A172 (cell line): ENCODE data around the gene PRKN. TPM values are rescaled to one million over a fixed set of nuclear protein-coding genes. Genes with fewer than 3 reads are reported as not detected.

Source experiments
- DNase-seq: peaks from one replicate; pipeline ENCODE4 v3.0.0-alpha.2; 2015; ENCODE audit warnings: low spot score
- total RNA-seq: library from RNA; depleted of rRNA; stranded (reverse); fragments of >200 nt; shearing (Covaris generic); gene quantifications from 2 replicates; pipeline ENCODE4 v1.2.3, GENCODE V29; 2014

The PRKN gene
- total RNA-seq, 1 experiment from 2014 or later = 0.43 TPM

DNA sequence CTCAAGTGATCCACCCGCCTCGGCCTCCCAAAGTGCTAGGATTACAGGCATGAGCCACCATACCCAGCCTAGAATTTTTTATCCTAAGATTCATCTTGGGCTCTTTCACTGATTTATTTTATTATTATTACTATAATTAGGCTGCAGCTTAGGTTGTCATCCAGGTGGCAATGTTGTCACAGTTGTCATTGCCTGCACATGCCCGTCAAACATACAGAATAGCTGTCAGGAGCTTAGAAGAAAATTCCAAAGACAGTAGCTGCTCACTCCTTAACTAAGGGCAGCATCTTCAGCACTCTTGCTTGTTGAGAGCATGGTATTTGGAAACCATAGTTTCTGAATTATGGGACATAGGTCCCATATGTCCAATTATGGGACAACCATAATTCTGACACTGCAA, 1118.8 kb downstream of the PRKN start:
- DNase-seq = no peak

DNA sequence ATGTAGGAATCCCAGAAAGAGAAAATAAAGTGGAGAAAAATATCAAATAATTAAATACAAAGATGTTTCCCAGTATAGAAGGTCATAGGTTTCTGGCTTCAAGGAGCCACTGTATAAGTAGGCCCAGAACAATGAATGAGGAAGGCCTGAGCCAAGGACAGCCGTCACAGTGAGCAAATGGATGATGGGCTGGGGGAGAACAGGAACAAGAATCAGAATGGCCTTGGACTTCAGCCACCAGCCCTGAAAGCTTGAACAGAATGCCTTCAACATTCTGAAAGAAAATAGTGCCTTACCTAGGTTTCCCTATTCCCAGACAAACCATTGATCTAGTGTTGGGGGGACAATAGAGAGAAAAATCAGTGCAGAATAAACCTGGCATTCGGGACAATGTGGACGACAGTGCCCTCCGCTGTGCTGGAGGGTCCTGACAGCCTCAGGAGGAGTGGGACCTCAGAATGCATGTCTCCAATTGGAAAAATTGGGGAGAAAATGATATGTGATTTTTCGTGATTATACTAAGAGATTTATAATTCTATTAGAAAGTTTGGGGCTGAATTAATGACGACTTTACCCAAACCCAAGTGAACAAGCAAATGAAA, 1119.8 kb downstream of the PRKN start:
- DNase-seq = no peak

DNA sequence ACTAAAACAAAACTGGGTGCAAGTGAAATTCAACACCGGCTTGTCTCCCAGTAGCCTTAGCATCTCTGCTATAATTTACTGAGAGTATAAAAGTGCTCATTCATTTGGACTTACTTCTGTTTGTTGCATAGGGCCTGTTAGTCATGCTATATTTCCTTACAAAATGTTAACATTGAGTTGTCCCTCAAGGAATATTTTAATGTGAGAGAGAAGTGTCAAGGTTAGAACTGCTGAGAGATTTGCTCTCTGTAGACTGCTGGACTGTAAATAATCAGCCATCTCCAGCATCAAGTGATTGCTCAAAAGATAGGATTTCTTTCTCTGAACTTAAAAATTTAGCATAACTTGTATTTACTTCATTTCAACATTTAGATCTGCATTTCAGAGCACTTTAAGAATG, 1125.2 kb downstream of the PRKN start:
- DNase-seq = no peak

DNA sequence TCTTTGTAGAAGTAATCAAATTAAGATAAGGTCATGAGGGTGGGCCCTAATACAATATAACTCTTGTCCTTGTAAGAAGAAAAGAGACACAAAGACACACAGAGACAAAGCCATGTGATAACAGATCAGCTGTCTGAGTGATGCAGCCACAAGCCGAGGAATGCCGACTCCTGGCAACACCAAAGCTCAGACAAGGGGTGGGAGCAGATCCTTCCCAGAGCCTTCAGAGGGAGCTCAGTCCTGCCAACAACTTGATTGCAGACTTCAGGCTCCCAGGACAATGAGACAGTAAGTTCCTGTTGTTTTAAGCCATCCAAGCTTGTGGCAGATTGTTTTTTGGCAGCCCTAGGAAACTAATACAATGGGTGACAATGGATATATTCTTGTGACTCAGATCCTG, 1128.7 kb downstream of the PRKN start:
- DNase-seq = no peak

DNA sequence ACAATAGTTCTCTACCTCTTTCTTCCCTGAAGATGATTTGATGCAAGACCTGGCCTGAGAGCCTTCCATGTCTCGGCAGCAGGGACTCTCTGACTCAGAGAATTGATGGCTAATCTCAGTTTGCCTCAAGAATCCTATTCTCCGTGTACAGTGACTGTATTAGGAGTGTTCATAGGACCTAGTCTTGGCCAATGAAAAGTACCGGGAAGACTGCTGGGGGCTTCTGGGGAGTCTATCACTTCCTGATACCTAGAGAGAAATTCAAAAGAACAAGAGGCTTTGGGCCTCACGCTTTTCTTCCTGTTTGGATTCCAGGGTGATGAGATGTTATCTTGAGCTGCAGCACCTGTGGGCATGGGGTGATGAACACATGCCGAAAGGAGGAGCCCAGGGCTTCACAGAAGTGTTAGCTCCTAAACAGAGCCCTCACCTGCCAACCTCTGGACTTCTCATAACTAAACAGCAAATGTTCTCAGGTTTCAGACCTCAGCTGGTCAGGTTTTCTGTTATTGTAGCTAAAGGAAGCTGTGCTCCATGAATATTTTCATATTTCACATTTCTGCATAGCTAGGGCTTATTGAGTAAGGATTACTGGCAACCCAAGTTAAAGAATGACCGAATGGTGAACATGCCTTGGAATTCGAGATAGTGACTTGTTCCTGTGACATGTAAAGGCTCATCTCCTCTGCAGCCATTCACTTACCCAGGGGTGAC, 1130.6 kb downstream of the PRKN start:
- no peak for DNase-seq

DNA sequence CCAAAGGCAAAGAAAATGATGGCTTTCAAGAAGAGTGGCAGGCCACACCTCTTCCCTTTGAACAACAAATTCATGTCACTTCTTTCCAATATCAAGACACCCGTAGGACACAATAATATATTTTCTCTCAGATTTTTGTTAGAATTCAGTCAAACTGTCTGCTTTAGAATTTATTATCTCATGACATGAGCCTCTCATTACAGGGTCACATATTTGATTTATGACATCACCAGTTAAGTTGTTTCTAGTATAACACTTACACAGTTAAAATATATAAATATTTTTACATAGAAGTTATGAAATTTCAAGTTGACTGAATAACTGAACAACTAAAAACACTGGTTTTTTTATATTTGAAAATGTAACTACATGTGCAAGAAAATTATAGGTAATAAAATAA, 1133.2 kb downstream of the PRKN start:
- DNase-seq = no peak

DNA sequence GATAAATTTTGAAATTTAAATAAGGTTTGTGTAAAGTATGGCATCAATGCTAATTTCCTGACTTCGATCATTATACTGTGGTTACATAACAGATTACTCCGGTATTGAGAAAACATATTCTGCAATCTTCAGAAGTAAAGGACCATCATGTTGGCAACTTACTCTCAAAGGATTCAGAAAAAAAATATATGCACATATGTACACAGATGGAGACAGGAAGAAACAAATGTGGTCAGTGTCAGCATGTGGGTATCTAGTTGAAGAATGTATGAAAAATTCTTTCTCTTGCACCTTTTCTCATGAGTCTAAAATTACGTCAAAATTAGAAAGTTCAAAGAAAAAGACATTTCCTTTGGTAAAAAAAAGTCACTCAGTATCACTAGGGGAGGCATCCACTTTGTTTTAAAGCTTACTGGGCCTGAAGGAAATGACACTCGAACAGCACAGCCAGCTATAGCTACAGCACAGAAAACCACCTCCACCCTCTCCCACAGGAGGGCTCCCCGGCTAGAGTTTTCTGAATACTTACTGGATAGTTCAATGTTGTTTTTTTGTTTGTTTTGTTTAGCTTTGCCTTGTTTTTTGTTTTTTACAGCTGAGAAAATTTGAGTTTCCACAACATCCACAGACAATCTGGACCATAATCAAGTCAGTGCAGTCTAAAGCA, 1136.5 kb downstream of the PRKN start:
- no peak for DNase-seq

DNA sequence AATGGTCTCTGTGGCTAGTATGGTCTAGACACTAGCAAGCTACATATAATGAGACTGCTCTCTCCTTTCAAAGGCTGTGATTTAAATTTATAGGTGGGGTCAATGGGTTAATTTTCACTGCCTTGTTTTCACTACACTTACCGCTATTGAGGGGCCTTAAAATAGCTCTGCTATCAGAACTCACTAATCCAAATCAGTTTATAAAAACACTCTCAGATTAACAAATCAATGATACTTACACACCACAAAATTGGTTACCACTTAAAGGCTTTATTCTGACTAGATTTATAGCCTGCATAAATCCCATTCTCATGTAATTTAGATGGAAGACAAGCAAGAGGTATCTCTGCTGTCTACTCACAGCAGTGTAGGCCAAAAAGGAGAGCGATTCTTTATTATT, 1140.7 kb downstream of the PRKN start:
- DNase-seq = no peak

DNA sequence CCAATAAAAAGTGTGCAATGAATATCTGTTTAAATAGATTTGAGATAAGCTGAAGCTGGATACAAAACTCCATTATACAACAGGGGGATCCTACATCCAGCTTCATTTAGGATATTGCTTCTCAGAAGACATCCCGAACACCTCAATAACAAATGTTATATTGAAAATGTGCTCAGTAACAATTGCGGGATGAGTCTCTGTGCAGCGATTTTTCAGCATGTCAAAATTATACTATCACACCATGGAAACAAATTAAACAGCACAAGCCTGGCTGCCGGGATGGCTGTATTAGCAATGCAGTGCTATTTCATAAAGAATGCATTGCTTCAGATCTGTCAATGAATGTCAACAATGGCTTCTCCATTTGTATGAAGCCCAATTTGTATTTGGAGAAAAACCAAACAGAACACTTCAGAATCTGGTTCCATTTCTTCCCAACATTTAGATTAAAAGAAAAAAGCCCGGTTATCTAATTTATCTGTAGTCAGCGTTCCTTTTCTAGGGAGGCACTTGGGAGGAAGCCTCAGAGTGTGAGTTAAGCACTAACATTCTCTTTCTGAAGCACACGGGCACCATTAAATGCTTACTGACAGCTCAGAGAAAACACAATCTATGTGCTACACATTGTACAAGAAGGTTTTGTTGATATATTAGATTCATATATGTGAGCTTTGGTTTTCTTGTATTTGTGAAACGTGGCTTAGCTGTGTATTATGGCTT, 1142.8 kb downstream of the PRKN start:
- DNase-seq = no peak

DNA sequence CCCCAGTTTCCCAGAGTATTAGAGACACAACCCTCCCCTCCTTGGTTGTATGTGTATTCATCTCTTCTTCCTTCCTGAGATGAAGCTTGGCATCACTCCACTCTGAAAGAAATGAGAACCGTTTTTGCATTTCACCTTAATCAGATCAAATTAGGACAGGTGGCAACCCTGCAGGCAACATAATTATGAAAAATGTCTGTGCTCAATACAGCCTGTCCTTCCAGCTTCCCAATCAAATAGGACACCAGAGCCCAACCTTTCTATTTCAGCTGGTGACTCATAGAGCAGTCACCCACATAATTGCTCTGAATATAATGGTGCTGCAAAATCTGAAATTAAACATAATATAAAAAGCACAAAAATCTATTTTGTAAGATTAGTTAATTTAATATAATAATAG, 1143.5 kb downstream of the PRKN start:
- peak; percentile 39 for DNase-seq

DNA sequence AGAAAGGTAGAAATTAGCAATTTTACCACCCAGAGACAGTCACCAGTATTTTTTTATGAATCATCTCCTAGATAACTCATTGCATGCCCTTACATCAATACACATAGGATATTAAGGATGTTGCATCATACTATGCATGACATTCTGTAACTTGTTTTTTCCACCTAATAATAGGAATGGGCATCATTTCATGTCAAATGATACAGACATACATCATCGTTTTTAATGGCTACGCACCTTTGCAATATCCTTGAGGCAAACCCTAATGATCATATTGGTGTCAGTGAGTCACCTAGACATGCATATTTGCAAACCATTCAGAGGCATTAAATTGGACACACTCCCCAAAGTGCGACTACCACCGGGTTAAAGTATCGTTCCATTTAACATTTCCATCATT, 1144.0 kb downstream of the PRKN start:
- DNase-seq = no peak

DNA sequence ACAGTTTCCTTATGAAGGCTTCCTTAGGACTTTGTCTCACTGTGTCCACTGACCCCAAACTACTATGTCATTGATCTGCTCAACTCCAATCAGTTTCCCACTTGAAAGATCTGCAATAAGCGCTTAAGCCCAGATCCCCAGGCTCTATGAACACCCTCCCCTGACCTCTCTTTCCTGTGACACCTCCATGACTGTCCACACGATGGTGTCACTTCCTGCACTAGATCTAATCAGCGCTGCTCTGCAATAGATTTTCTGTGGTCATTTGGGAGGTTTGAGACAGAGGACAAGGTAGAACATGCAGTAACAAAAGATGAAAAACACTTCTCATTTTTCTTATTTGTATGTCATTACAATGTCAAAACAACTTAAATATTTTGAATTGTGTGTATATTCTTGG, 1149.1 kb downstream of the PRKN start:
- no peak for DNase-seq

DNA sequence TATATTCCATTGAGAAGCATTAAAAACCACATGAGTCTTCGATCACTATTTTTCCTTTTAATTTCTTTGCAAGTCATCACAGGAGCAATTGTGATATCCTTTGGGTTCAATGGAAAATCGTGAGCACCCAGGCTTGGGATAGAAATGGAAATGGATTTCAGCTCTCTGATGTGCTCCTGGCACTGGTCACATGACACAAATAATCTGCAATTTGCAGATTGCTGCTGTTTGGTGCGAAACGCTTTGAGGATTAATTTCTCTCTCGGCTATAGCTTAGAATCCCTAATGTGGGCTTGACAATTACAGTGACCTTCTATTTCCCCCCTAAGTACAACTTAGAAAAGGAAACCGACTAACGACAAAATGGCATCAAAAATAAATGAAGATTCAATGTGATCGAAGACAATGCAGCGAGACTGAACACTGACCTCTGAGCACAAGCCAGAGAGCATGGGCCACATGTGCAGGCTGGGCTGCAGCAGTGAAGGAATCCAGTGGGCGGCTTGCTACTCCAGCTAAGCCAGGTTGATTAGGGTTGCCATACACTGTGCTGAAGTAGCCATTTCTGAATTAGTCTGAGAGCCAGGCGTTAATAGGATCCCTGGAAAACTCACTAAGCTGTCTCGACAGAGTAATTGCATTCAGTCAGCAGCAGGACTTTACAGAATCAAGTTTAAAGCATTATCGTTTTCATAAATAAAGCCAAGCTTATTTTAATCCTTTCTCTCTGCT, 1151.9 kb downstream of the PRKN start:
- DNase-seq = no peak

DNA sequence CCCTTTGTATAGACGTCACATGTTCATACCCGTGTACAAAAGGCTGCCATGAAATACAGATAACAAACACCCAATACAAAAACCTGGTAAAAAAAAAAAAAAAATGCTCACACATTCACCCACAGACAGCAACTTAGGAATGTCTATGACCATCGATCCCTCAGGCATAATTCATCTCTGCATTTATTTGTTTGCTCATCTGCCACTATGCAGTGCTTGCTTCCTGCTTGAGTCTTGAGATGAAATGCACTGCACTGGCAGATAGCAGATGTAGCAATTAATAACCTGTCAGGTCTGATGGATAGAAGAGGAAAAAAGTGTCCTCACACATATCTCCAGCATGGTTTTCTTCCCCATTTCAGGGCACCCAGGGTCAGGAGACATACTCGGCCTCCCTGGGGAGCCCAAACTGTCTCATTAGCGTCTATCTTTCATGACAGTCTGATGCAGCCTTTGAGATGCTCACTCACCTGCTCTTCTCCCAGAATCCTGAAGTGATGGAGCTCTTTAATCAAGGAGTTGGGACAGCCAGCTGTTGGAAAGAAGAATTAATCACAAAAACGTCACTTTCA, 1158.6 kb downstream of the PRKN start:
- DNase-seq = no peak

DNA sequence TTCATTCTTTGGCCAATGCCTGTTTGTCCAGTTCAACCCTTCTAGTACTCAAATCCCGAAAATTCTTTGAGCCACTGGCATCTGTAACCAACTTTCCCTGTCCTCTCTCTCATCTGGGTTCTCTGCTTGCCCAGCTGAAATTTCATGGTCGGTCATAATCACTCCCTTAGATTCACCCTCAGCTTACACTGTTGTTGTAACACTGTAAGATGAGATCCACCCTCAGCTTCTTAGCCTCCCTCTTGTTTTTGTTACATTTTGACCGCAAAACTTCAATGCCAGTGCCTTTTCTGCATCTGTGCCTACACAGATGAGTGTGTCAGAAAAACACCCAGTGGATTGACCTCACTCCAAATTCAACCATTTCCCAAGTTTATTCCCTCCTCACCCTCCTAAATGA, 1162.6 kb downstream of the PRKN start:
- no peak for DNase-seq

DNA sequence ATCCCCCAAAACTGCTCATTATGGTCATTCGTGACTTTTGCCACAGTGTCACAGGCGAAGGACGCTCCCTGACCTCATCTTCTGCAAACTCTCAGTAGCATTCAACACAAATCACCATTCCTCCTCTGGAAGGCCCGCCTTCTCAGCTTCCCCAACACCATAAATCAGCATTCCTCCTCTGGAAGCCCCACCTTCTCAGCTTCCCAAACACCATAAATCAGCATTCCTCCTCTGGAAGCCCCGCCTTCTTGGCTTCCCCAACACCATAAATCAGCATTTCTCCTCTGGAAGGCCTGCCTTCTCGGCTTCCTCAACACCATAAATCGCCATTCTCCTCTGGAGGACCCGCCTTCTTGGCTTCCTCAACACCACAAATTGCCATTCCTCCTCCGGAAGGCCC, 1165.7 kb downstream of the PRKN start:
- peak; percentile 62 for DNase-seq

DNA sequence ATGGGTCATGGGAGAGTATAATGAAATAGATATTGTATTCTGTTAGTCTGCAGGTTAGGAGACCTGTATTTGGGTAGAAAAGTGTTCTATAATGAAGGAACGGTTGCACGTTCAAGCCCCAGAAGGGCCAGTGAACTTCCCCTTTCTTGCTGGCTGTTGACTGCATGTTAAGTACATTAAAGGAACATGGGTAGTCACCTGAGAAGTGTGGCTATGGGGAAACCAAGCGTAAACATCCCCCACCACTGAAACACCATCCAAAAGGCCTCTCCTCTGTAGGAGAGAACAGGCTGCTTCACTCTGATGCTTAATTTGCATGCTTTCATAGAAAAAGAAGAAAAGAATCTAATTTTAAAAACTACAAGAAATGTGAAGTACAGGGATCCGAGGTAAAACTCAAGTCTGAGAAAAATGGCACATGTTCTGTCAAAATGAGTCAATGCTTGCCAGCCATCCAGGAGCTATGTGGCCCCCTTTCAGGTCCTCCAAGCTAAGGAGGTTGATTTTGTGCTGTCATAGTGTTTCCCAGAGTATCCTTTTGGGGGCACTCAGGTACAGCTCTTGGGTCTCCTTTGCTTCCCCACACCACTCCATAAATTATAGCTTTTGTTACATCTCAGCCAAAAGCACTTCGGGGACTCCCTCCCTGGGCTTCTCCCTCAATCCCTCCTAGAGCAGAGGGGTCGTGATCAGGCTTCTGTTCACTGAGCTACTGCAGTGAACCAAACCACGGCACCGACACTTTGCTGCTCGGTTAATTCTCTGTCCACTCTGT, 1170.0 kb downstream of the PRKN start:
- no peak for DNase-seq

DNA sequence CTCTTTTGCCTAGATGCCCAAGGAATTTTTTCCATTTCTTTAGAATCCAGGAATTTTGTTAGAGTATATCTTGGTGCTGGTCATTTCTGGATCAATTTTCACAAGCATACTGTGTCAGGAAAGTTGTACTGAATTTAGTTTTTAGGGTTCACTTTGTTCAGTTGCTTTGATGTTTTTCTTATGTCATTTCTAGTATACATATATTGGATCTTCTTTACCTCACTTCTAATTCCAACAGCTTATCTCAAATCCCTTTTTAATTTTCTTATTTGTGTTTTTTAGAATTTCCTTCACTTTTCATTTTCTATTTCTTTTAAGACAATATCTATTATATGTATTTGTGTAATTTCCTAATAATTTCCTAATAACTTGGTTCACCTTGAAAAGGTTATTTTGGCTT, 1172.7 kb downstream of the PRKN start:
- no peak for DNase-seq

DNA sequence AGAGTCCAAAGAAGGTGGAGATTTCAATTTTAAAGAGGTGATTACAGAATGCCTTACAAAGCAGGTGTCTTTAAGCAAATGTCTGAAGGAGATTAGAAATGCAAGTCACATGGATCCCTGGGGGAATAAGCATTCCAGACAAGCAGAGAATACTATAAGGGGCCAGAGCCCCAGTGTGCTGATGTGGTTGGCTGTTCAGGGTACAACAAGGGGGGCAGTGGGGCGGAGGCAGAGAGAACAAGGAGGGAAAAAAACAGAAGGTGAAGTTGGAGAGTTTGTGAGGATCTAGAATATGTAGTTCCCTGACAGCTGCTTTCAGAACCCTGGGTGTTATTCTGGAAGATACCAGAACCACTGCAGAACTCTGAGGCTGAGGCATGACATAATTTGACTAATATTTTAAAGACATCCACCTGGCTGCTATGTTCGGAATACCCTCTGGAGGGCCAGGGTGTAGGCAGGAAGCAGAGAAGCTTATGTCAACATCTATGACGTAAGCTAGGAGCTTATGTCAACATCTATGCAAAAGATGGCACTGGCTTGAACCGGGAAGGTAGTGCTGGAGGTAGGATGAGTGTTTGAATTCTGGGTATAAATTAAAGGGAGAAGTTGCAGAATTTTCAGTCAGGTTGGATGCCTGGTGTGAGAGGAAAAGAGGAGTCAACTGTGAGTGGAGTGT, 1177.5 kb downstream of the PRKN start:
- peak; percentile 21 for DNase-seq

DNA sequence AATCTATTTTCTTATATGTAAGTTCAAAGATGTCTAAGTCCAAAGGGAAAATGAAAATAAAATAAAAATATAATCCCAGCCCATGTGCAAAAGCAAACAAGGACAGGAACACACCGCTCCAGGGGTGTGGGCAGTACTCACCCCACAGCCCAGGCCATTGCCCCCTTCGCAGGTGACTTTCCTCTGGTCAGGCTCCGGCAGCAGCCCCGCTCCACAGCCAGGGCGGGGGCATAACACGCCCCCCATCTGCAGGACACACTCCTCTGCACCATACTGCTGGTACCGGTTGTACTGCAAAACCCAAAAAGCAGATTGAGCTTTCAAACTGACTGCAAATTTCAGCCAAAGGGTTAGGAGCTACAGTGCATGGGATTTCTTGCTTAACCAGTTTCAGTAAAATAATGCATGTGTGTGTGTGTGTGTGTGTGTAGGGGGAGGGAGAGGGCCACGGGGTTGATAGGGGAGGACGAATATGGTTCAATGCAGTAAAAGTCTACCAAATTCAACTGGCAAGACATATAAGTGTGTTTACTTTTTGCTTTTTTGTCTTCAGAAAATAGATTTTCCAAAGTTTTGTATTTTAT, 1178.8 kb downstream of the PRKN start:
- no peak for DNase-seq
